WTC11 (cell line): ENCODE measurements around the gene MALT1. TPM values are rescaled to one million over a fixed set of nuclear protein-coding genes. Genes with fewer than 3 reads are reported as not detected.
A peak's percentile ranks its signal among the peaks of the same experiment; 100 is the strongest.

Source experiments
- ATAC-seq: fragments of 200-7000 bp; cut with Tn5 transposase; 2 replicates; pipeline ENCODE4 v1.10.0; 2021; ENCODE audit warnings: mild to moderate bottlenecking, moderate library complexity
- CTCF ChIA-PET: fragments of 300-600 bp; sonication (Branson Sonifier 250); formaldehyde crosslinking; loops from one replicate; lab custom pipeline; 2021; ENCODE audit warnings: antibody characterized with exemption; lab: Charles Lee
- POLR2A ChIA-PET: fragments of 350-600 bp; sonication (Branson Sonifier 250); formaldehyde crosslinking; loops from one replicate; lab custom pipeline; 2021; ENCODE audit warnings: antibody characterized with exemption; lab: Charles Lee
- DNase-seq: peaks from one replicate; pipeline ENCODE4 v3.0.0; 2021; ENCODE audit warnings: low spot score
- H3K27ac Mint-ChIP-seq: 2 replicates; pipeline ENCODE4 v1.8.0; 2021; ENCODE audit warnings: mixed read lengths
- H3K27me3 Mint-ChIP-seq: 2 replicates; pipeline ENCODE4 v1.8.0; 2021; ENCODE audit warnings: low read depth, mild to moderate bottlenecking, moderate library complexity, mixed read lengths
- H3K36me3 Mint-ChIP-seq: 2 replicates; pipeline ENCODE4 v1.8.0; 2021; ENCODE audit warnings: mixed read lengths
- H3K4me1 Mint-ChIP-seq: 2 replicates; pipeline ENCODE4 v1.8.0; 2022; ENCODE audit warnings: mixed read lengths
- H3K4me3 Mint-ChIP-seq: 2 replicates; pipeline ENCODE4 v1.8.0; 2021; ENCODE audit warnings: mild to moderate bottlenecking, moderate library complexity, mixed read lengths
- H3K9me3 Mint-ChIP-seq: 2 replicates; pipeline ENCODE4 v1.8.0; 2021; ENCODE audit warnings: mixed read lengths
- AFF4 ChIP-seq: sonication (generic); formaldehyde crosslinking; IDR thresholded peaks from 2 replicates; pipeline ENCODE4 v1.8.1; 2023; ENCODE audit warnings: mild to moderate bottlenecking, missing genetic modification reagents, borderline replicate concordance
- ATF1 ChIP-seq: sonication (generic); formaldehyde crosslinking; IDR thresholded peaks from 2 replicates; pipeline ENCODE4 v1.8.1; 2023; ENCODE audit warnings: mild to moderate bottlenecking, moderate library complexity, missing genetic modification reagents
- ATF6 ChIP-seq: sonication (generic); formaldehyde crosslinking; IDR thresholded peaks from 2 replicates; pipeline ENCODE4 v1.8.1; 2023; ENCODE audit warnings: mild to moderate bottlenecking, missing genetic modification reagents
- CTCF ChIP-seq: fragments of 200-600 bp; IDR thresholded peaks from 2 replicates; pipeline ENCODE4 v1.8.0; 2022; ENCODE audit warnings: antibody characterized with exemption
- EMX1 ChIP-seq: fragments of 250-450 bp; sonication (Bioruptor Pico); IDR thresholded peaks from 2 replicates; pipeline ENCODE4 v1.8.0; 2021; ENCODE audit warnings: mild to moderate bottlenecking
- ESRRA ChIP-seq: sonication (generic); formaldehyde crosslinking; IDR thresholded peaks from 2 replicates; pipeline ENCODE4 v1.8.1; 2022; ENCODE audit warnings: mild to moderate bottlenecking, missing genetic modification reagents, borderline replicate concordance
- GABPB1 ChIP-seq: sonication (generic); formaldehyde crosslinking; IDR thresholded peaks from 2 replicates; pipeline ENCODE4 v1.8.1; 2023; ENCODE audit warnings: mild to moderate bottlenecking, missing genetic modification reagents
- HMGA2 ChIP-seq: fragments of 250-450 bp; sonication (Bioruptor Pico); IDR thresholded peaks from 2 replicates; pipeline ENCODE4 v1.4.0; 2021; ENCODE audit warnings: mild to moderate bottlenecking, moderate library complexity
- MYBL2 ChIP-seq: sonication (generic); formaldehyde crosslinking; IDR thresholded peaks from 2 replicates; pipeline ENCODE4 v1.8.1; 2023; ENCODE audit warnings: mild to moderate bottlenecking, moderate library complexity, missing genetic modification reagents
- NFE2L1 ChIP-seq: sonication (generic); formaldehyde crosslinking; IDR thresholded peaks from 2 replicates; pipeline ENCODE4 v1.8.1; 2023; ENCODE audit warnings: missing genetic modification reagents
- NR3C1 ChIP-seq: sonication (generic); formaldehyde crosslinking; conservative IDR thresholded peaks from 2 replicates; pipeline ENCODE4 v1.8.1; 2023; ENCODE audit warnings: low read depth, mild to moderate bottlenecking, missing genetic modification reagents
- RORB ChIP-seq: fragments of 250-450 bp; sonication (Bioruptor Pico); IDR thresholded peaks from 2 replicates; pipeline ENCODE4 v1.9.0; 2021; ENCODE audit warnings: mild to moderate bottlenecking
- ZNF219 ChIP-seq: sonication (generic); formaldehyde crosslinking; IDR thresholded peaks from 2 replicates; pipeline ENCODE4 v1.8.0; 2023; ENCODE audit warnings: missing genetic modification reagents, mild to moderate bottlenecking, borderline replicate concordance
- ZNF396 ChIP-seq: fragments of 250-450 bp; sonication (Bioruptor Pico); IDR thresholded peaks from 2 replicates; pipeline ENCODE4 v1.8.0; 2021; ENCODE audit warnings: mild to moderate bottlenecking, moderate library complexity, borderline replicate concordance
- ZNF512 ChIP-seq: sonication (generic); formaldehyde crosslinking; IDR thresholded peaks from 2 replicates; pipeline ENCODE4 v1.8.1; 2022; ENCODE audit warnings: missing genetic modification reagents, borderline replicate concordance
- ZNF671 ChIP-seq: fragments of 250-450 bp; sonication (Bioruptor Pico); IDR thresholded peaks from 2 replicates; pipeline ENCODE4 v1.8.0; 2021; ENCODE audit warnings: mild to moderate bottlenecking
- total RNA-seq: library from RNA; stranded (reverse); gene quantifications from 3 replicates; pipeline ENCODE4 v1.2.3, GENCODE V29; 2021
- TF ChIP-seq, protein P1 (sequence below): sonication (generic); formaldehyde crosslinking; IDR thresholded peaks from 2 replicates; pipeline ENCODE4 v1.8.1; 2023; ENCODE audit warnings: mild to moderate bottlenecking, missing genetic modification reagents, moderate library complexity
- TF ChIP-seq, protein P2 (sequence below): sonication (generic); formaldehyde crosslinking; IDR thresholded peaks from 2 replicates; pipeline ENCODE4 v1.8.0; 2023; ENCODE audit warnings: missing genetic modification reagents

MALT1 gene
- total RNA-seq, 1 experiment from 2014 or later, result 13.2 TPM

DNA sequence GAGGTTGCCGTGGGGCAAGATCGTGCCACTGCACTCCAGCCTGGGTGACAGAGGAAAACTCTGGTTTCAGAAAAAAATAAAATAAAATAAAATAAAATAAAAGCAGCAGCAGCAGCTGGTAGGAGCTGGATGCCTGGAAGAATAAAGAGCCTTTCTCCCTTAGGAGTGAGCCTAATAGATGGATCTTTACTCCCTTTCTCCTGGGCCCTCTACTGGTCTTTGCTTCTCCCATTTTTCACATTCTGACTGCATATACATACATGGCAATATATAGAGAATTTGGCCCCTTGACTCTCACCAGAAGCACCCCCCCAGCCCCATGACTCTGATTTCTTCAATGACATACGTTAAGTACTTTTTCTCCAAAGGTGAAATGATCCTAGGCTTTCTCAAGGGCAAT is 9.8 kb upstream of the MALT1 start:
- Mint-ChIP-seq H3K9me3 (no peaks in the 10 kb centered on the region), H3K4me1 (no peaks in the 10 kb centered on the region), H3K27me3 (no peaks in the 10 kb centered on the region), H3K36me3 (no peaks in the 10 kb centered on the region), H3K27ac (no peak overlapping the region), H3K4me3 (no peak overlapping the region)
- DNase-seq (no peak), ATAC-seq (peak; percentile 79)
- ChIA-PET POLR2A (no interaction called here), CTCF (interaction anchor here (0.7 to 1.7 kb wide), 7 partner anchors 10 to 128 kb away, joined by 3 to 8 read pairs (median 4); partner anchors contain the start of gene MALT1)
- TF ChIP-seq MYBL2 (CRISPR knock-in tag), result no peak
- no peak for TF ChIP-seq ZNF512 (CRISPR knock-in tag)

DNA sequence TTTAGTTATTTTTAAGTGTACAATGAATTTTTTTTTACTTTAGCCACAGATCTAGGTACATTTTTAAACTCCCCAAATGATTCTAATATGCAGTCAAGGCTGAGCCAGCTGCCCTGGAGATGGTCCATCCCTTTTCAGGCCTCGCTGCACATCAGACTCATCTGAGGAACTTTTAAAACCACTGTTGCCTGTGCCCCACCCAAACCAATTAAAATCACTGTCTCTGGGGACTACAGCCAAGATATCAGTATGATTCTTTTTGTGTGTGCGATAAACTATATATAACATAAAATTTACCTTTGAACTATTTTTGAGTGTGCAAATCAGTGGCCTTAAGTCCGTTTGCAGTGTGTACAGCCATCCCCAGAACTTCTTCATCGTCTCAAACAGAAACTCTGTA is 9.1 kb upstream of the MALT1 start:
- ChIA-PET POLR2A (no interaction called here), CTCF (interaction anchor here (0.9 kb wide), 1 partner anchor 102 kb away, joined by 4 read pairs; no protein-coding TSS in a partner anchor)
- no peaks in the 10 kb centered on the region for H3K4me1 Mint-ChIP-seq
- DNase-seq (no peak), ATAC-seq (no peak)
- H3K27me3 Mint-ChIP-seq, result no peaks in the 10 kb centered on the region
- H3K9me3 Mint-ChIP-seq, result no peaks in the 10 kb centered on the region
- no peak overlapping the region for H3K4me3 Mint-ChIP-seq
- no peaks in the 10 kb centered on the region for H3K36me3 Mint-ChIP-seq
- H3K27ac Mint-ChIP-seq, result no peak overlapping the region
- no peak for TF ChIP-seq NFE2L1
- no peak for TF ChIP-seq ZNF219 (CRISPR knock-in tag)
- TF ChIP-seq ZNF671 (CRISPR knock-in tag), result no peak
- TF ChIP-seq, protein P1, sequence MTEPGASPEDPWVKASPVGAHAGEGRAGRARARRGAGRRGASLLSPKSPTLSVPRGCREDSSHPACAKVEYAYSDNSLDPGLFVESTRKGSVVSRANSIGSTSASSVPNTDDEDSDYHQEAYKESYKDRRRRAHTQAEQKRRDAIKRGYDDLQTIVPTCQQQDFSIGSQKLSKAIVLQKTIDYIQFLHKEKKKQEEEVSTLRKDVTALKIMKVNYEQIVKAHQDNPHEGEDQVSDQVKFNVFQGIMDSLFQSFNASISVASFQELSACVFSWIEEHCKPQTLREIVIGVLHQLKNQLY (CRISPR knock-in tag), result no peak
- no peak for TF ChIP-seq AFF4 (CRISPR knock-in tag)
- no peak for TF ChIP-seq ESRRA (CRISPR knock-in tag)
- no peak for TF ChIP-seq ATF6 (CRISPR knock-in tag)

GRCh38 chr18:58666176-58666575 is 5.1 kb upstream of the MALT1 start:
- H3K27me3 Mint-ChIP-seq, result no peaks in the 10 kb centered on the region
- no peak overlapping the region for H3K27ac Mint-ChIP-seq
- peaks cover 14% of the 10 kb centered on the region for H3K4me1 Mint-ChIP-seq
- ChIA-PET CTCF (no interaction called here), POLR2A (no interaction called here)
- H3K4me3 Mint-ChIP-seq, result no peak overlapping the region
- H3K9me3 Mint-ChIP-seq, result no peaks in the 10 kb centered on the region
- no peak for ATAC-seq
- no peak for DNase-seq
- H3K36me3 Mint-ChIP-seq, result no peaks in the 10 kb centered on the region
- TF ChIP-seq ATF6 (CRISPR knock-in tag), result no peak
- TF ChIP-seq NR3C1 (CRISPR knock-in tag), result no peak
- TF ChIP-seq GABPB1, result no peak
- no peak for TF ChIP-seq ATF1 (CRISPR knock-in tag)
- TF ChIP-seq ZNF396 (CRISPR knock-in tag), result no peak
- TF ChIP-seq EMX1, result no peak
- TF ChIP-seq RORB (CRISPR knock-in tag), result no peak
- TF ChIP-seq HMGA2, result no peak
- TF ChIP-seq, protein P2, sequence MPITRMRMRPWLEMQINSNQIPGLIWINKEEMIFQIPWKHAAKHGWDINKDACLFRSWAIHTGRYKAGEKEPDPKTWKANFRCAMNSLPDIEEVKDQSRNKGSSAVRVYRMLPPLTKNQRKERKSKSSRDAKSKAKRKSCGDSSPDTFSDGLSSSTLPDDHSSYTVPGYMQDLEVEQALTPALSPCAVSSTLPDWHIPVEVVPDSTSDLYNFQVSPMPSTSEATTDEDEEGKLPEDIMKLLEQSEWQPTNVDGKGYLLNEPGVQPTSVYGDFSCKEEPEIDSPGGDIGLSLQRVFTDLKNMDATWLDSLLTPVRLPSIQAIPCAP (CRISPR knock-in tag), result no peak
- no peak for TF ChIP-seq CTCF
